ENCODE measurements around the gene NEO1.
A peak's percentile ranks its signal among the peaks of the same experiment; 100 is the strongest.

Gene NEO1

DNA sequence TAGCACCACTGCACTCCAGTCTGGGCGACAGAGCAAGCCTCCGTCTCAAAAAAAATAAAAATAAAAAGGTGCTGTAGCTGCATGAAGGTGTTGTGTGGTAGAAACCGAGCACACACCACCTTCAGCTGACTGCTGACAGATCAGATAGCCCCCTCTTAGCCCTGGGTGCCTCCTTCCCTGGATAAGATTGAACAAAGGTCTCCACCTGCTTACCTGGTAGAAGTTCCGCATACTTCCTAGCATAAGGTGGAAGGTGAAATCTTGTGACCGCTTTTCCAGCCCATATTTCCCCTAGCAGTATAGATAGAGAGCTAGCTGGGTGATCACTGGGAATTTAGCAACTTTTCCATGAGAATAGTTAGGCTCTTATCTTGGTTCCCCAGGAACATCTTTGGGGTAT is 18.7 kb upstream of the NEO1 start:
- DNase-seq, result no peak

DNA sequence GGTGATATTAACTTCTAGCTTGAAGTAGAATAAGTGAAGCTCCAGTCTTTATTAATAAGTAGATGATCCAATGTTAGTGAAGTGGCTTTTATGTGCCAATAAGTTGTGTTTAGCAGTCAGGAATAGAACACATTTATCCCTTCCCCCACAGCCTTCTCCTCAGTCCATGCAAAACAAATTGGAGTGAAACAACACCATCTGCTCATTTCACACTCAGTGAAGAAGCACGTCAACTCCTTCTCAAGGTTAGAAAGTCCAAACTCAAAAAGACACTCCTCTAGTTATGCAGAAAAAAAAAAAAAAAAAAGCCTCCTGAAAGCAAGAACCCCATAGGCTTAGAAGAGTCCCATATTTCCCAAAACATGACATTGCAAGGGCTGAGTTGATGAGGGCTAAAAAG is 18.0 kb upstream of the NEO1 start:
- no peak for DNase-seq

DNA sequence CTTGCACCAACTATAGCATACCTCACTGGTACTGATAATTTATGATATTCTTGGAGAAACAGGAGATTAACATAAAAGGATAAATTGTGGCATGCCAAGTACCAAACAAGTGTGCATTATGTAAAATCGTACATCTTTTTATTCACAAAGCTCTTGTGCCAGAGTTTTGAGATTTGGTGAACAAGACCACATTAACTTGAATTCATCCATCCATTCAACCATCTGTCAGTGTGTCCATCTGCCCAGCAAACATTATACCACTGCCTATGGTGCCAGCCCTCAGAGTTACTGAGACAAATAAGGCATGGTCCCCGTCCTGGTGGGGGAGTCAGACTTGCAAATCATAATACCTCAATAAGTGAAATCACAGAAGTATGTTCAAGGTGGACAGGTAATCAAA is 17.0 kb upstream of the NEO1 start:
- DNase-seq, result no peak

DNA sequence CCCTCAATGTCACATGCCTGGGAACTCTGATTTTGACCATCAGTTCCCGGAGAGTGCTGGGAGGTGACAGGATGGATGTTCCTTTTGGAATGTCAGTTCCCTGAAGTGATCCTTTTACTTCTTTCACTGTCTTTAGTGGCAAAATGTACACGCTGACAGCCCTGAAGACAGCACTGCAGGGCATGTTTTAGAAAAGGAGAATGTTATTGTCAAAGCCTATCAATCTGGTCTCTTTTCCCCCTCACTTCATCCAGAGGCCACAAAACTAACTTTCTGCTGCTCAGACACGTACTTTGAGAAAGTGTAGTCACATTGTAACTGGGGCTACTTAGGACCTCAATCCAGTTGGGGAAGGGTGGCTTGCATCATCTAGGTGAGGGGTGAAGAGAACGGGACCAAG is 14.0 kb upstream of the NEO1 start:
- peak; percentile 54 for DNase-seq

DNA sequence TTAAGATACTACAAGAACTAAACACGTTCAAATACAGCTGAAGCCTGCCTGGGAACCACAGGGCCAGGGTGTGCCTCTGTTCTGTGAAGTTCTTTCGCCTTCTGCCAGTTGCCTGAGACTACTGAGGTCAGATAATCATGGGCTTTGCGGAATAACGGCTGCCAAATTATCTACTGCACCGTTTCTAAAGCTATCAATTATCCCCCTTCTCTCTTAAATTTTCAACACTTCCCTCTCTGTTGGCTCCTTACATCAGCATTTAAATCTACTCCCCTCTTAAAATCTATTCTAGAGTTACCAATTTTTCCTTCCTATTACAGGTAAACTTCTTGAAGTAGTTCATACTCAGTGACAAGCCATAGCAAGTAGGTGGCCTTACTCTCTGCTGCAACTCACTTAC is 6.2 kb upstream of the NEO1 start:
- DNase-seq, result no peak

DNA sequence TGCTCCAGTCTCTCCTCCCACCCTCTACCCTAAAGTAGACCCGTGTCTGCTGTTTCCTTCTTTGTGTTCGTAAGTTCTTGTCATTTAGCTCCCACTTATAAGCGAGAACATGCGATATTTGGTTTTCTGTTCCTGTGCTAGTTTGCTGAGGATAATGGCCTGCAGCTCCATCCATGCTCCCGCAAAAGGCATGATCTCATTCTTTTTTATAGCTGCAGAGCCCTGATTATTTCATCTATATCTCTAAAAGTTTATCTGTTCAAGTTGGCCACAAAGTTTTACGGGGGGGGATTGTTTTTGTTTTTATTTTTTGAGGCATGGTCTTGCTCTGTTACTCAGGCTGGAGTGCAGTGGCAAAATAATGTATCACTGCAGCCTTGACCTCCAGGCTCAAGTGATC is 4.4 kb upstream of the NEO1 start:
- no peak for DNase-seq

DNA sequence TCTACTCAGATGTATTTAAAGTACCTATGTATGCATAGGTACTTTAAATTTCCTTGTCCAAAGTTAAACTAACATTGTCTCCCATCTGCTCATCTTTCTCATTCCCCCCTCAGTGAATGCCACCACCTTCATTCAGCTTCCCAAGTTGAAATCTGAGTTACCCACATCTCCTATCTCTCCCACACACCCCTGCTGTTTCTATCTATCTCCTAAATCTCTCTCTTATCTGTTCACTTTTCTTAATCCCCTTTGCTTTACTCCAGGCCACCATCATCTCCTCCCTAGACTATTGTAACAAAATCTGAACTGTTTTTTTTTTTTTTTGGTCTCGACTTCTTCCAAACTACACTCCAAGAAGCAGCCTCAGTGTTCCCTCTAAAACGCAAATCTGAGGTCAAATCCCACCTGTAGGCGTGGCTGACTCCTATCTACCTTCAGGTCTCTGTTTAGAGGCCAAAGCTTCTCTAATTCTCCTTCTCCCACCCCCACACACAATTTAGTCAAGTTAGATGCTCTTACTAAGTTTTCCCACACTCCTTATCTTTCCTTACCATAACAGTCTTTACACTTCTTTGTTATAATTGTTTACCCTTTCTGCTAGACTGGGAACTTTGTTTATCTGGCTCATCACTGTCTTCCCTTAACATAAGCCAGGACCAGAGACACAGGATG is 3.5 kb upstream of the NEO1 start:
- DNase-seq, result no peak

DNA sequence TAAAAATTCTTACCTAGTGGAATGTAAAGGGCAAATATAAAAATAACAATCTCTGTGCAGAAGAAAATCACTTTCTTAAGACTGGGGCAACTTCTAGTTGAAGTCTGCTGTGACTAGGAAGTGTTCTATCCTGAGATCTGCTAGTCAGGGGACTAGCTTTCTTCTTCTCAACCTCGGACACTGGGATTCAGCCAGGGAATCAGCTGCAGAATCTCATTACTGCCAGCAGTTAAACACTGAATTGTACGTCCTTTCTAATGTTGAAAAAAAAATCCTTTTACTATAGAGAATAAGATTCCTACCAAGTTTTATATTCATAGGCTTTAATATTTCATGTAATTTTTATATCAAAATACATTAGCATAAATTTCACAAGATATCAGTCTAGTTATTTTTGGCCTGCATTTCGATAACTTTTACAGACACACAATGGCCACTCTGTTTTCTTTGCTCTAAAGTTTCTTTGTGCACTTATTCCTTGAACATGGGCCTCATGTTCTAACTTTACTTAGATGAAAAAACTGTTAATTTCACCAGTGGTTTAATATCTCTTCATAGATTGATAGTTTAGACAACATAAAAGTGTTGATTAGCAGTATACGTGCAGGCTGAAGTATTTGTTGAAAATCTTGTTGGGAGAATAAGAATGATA is 2.6 kb upstream of the NEO1 start:
- DNase-seq, result no peak

DNA sequence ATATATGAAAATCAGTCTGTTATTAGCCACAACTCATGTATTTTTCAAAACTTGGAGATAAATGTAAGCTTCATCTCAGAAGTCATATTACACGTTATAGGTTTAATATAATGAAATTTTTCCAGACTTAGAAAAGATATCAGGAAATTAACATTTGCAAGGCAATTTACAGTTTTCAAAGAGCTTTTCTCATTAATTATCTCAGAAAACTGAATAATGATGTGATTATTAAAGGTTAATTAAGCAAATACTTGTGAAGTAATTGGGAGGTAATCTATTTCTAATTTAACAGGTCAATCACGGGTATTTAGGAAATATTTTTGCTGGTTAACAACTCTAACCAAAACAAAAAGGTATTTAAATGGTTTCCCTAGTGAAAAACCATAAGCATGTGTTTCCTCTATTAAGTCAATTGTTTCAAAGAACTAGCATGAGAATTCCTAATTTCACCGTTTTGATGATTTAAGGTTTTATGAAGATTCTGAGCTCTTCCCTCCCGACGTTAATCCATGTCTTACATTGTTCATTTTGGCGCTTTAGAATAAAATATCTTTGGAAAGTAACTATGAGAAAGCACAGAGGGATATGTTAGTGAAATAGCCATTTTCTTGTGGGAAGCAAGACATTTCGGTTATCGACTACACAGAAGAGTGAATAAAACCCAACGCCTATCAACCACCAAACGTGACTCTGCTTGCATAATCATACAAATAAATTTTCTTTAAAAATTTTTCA is 1.5 kb upstream of the NEO1 start:
- DNase-seq, result no peak

DNA sequence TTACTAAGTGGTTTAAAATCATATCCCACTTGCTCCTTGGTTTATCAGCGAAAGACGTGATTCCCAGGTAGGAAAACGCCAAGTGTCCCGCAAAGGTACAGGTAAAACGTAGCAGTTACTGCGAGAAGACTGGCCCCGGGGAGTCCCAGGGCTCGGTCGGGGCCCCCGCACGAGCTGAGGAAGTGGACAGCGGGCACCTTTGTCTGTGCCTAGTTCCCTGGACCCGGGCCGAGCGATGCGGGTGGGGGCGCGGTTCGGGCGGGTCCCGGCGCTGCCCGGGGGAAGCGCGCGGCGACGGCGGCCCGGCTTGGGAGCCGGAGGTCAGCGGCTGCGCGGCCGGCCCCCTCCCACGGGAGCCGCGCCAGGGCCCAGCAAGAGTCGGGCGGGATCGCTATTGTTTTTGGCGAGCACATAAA is 864 bp upstream of the NEO1 start:
- DNase-seq, result peak; percentile 72

DNA sequence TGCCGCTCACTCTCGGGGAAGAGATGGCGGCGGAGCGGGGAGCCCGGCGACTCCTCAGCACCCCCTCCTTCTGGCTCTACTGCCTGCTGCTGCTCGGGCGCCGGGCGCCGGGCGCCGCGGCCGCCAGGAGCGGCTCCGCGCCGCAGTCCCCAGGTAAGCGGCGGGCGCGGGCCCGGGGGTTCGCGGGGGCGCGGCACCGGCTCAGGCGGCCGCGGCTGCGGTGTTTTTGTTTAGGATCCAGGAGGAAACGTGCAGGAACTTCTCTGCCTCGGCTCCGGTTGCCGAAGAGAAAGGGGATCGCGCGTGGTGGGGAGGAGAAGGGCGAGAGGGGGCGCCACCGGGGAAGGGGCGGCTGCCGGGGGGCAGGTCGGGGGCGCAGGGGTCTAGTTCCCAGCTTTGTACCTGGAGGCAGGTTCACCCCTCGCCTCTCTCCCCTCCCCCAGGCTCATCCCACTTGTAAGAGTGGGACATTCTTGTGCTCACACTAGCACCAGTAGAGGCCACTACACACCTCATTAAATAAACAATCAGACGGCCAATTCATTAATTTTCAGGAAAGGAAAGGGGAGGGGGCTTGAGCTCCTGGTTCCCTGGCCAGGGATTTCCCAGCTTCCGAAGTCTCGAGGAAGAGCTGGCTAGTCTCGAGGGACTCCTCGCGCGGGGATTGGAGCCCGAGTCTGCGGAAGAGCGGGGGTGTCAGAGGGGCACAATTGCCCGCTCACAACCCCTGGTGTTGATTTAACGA is 562 bp downstream of the NEO1 start:
- peak; percentile 92 for DNase-seq

DNA sequence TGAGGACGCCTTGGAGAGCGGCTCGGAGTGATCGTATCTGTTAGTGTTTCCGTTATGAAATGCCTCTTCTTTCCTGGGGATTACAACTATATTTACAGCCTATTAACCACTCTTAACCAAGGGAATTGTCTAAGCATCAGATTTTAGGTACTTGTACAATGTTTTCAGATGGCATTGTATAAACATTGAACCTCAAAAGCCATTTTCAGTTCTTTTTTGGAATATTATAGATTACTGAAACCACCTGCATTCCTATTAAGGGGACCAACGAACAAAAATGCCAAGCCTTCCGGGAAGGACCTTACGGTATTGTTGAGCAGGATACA is 1.1 kb downstream of the NEO1 start:
- DNase-seq, result no peak

DNA sequence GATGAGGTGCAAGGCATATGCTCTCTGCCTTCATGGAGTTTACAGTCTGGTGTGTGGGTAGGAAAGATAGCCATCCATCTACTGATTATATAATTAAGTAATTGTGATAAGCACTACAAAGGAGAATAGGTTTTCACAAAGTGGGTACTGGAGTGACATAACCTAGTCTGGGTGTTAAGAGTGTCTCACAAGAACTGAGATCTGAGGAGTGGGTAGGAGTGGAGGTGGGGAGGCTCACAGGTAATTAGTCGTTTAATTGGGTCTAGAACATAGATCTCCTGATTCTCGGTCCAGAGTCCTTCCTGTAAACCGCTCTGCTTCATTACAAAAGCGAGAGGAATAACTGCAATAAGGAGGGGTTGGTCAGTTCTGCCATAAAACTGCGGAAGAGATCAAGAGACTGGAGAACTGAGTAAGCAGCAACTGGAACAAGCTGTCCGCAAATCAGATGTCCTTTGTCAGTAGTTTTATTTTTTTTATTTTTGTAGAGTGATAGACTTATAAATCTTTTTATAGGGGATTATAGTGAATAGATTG is 2.2 kb downstream of the NEO1 start:
- no peak for DNase-seq

DNA sequence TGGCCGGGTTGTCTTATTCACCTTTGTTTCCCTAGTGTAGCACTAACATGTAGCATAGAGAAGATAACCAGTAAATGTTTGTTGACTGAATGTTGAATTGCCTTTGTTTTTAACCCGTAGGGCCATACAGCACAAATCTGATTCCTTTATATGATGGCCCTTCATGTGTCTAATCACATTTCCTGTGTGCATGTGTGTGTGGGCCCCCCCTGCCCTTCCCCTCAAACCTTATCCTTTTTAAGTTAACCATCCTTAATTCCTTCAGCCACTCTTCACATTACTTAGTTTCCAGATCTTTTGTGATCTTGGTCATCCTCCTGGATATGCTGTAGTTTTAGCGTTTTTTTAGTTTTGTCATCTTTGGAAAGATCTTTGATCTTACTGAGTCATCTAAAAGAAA is 4.2 kb downstream of the NEO1 start:
- no peak for DNase-seq

DNA sequence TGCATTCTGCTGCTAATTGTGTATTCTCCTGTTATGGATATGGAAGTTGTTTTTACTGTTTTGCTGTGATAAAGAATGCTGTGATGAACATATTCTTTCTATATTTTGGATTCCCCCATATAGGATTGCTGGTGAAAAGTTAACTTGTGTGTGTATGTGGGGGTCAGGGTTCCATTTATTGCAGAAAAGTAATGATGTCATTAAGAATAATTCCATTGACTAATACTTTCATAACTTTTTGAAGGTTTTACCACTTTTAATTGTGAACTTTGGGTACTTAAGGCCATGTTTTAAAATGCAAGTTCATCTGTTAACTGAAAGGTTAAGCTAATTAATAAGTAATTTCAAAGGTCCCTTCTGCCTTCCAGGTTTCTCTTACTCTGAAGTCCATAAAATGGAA is 6.2 kb downstream of the NEO1 start:
- DNase-seq, result no peak

DNA sequence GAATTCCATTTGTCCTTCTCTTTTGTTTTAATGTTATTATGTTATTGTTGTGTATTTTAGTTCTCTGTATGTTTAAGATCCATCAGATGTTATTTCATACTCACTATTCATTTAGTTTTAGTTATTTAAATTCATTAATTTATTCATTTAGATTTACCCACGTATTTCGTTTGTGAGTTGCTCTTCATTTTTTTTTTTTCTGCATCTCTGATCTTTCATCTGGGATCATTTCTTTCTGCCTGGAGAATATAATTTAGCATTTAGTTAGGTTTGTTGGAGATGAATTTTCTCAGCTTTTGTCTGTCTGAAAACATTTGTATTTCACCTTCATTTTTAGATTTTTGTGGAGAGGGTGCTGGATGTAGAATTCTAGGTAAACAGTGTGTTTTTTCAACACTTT is 12.9 kb downstream of the NEO1 start:
- no peak for DNase-seq

DNA sequence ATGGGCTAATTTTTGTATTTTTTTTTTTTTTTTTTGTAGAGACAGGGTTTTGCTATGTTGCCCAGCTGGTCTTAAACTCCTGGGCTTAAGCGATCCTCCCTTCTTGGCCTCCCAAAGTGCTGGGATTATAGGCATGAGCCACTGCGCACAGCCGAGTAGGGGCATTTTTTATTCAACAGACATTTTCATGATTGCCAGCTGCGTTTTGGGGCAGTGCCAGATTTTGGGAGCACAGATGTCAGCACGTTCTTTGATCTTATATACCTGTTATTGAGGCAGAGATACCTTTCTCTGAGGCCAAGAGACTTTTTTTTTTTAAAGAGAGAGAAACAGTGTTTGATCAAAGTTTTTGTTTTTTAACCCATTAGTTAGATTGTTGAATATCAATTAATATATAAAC is 16.8 kb downstream of the NEO1 start:
- DNase-seq, result no peak

DNA sequence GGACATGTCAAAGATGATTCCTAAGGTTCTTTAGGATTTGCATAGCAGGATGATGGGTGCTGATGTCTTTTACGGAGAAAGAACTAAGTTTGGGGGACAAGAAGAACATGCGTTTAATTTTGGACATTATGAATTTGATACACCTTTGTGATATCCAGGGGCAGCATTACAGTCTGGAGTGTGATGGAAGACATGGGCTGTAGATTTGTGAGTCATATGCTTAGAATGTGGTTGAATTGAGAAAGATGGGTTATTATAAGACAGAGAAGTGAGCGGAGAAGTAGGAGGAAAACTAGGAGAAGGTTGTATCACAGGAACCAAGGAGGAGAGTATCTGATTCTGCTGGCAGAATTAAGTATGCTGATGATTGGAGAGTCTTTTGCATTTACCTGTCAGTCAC is 20.6 kb downstream of the NEO1 start:
- no peak for DNase-seq

DNA sequence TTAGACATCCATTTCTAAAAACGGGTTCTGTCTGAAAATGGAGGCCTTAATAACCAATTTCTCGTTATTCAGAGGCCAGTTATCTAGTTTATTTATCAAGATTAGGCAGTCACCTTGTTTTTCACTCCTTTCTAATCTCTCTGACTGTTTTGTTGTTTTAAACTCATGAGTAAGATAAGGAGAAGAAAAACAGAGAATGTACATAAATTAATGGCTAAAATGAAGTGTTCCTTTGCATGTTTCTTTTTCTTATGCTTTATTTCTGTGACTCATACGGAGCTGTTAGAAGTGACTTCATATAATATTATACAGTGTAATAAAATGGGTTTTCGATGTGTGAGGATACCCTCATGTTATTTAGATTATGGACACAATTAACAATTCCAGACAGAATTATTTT is 22.0 kb downstream of the NEO1 start:
- no peak for DNase-seq

DNA sequence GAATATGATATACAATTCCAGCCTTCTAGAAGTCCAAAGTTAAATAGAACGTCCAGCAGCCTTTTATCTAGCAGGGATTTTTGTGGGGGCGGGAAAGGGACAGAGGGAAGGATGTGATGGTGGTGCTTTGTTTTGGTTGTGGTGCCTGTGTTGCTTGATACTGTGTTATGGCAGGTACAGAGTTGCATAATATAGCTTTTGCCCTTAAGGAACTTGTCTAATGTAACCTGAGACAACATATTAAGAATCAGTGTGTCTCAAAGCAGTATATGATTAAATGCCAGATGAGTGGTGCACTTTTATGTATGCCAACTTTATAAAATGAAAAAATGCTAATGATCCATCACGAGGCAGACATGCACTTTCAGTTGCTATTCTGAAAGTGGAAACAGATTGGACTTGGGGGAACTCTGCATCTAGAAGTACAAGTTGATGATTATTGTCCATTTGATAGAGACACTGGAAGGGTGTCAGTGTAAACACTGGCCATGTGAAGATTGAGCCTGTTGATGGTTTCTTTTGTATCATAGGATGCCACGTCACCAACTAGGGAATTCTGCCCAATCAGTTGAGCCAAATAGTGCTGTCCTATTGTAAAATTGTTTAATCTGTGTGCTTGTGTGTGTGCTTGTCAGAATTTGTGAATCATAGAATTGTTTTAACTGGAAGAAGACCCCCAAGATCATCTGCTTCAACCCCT is 23.0 kb downstream of the NEO1 start:
- DNase-seq, result no peak

DNA sequence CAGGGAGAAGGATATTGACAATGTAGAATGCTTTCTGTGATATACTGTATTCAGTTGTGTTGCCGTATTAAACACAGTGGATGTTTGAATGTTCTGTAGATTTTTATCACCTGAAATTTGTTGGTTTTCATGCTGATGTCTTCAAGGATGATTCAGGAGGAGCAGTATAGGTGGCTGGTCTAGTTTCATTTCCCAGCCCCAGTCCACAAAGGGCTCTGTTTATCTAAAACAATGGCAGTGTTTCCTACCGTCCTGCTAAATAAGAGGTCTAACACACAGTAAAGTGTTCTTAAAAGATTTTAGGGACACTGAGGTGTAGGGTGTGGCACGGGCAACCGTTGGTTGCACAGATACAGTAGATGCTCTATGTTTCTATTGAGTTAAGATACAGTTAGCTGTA is 26.0 kb downstream of the NEO1 start:
- DNase-seq, result no peak

DNA sequence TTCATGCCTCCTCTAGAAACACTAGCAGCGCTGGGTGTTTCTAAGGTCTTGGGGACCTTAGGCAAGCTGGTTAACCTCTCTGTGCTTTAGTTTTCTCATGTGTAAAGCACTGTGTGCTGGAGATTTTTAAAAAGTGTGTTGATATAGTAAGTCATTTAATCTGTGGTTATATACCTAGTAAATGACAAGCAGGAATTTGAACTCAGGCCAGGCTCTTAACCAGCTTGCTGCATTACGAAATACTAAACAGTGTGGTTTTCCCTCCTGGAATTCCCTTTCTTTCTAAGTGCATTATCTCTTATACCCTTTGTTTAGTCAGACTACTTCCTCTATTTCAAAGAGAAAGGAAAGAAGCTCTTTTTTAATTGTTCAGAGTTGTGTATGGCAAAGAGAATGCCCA is 26.5 kb downstream of the NEO1 start:
- no peak for DNase-seq

DNA sequence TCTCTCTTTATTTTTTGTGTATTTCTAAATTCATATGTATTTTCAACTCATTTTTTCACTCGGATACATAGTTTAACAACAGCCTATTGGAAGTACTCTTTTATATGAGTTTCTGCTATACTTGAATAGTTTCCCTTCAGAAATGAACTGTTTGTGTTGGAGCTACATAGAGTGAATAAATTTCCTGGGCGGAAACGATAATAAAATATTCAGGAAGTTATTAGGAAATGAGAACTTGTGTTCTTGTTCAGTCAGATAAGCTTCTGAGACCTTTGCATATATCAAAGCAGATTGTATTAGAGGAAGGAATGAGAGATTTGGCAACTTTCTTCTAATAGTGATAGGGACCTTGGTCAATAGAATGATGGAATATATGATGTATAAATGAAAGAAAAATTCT is 27.3 kb downstream of the NEO1 start:
- DNase-seq, result no peak

Data from eye (tissue), 1 donor.